Transverse colon (tissue), 4 donors: Measurements from ENCODE around the gene VWA3B. TPM values are rescaled to one million over a fixed set of nuclear protein-coding genes. Genes with fewer than 3 reads are reported as not detected.

Experiments used
- DNase-seq: peaks from one replicate; pipeline ENCODE4 v3.0.0-alpha.2; 2019
- H3K27ac ChIP-seq, 4 donors: fragments of 200-600 bp; sonication (generic); 2 replicates each; pipeline ENCODE4 v1.5.1; 2016 to 2018; ENCODE audit warnings: inconsistent platforms in 4 of 4
- H3K27me3 ChIP-seq: fragments of 200-600 bp; sonication (generic); 2 replicates; pipeline ENCODE4 v1.5.1; 2017; ENCODE audit warnings: inconsistent platforms
- H3K36me3 ChIP-seq, 4 donors: fragments of 200-600 bp; sonication (generic); 2 replicates each; pipeline ENCODE4 v1.5.1; 2017 to 2019; ENCODE audit warnings: inconsistent platforms in 4 of 4
- H3K4me1 ChIP-seq, 4 donors: fragments of 200-600 bp; sonication (generic); 2 replicates each; pipeline ENCODE4 v1.5.1; 2017 to 2020; ENCODE audit warnings: inconsistent platforms in 4 of 4
- H3K4me3 ChIP-seq, 4 donors: fragments of 200-600 bp; sonication (generic); 1 replicate in 1 of 4; 2 replicates in 3 of 4; pipeline versions ENCODE4 v1.5.1 to v1.6.1; 2017 to 2019; ENCODE audit warnings: inconsistent platforms in 4 of 4
- H3K9me3 ChIP-seq, 2 donors: fragments of 200-600 bp; sonication (generic); 2 replicates each; pipeline ENCODE4 v1.5.1; 2017 to 2019; ENCODE audit warnings: inconsistent platforms in 2 of 2
- EP300 ChIP-seq: sonication (generic); formaldehyde crosslinking; IDR thresholded peaks from one replicate; pipeline ENCODE4 v1.6.1; 2017; ENCODE audit warnings: antibody characterized with exemption, low read depth
- POLR2A ChIP-seq: fragments of 450-650 bp; IDR thresholded peaks from one replicate; pipeline ENCODE4 v1.6.1; 2016; ENCODE audit warnings: antibody characterized with exemption, mild to moderate bottlenecking, moderate library complexity
- POLR2AphosphoS5 ChIP-seq, 3 donors: sonication (generic); formaldehyde crosslinking; IDR thresholded peaks; one replicate each; pipeline ENCODE4 v1.6.1; 2016; ENCODE audit warnings: antibody characterized with exemption in 3 of 3
- WGBS, 2 donors: methylation state at CpG; one replicate each; pipeline ENCODE4 v1.1.5; 2018; ENCODE audit warnings: low coverage in 1 of 2; 5-methylcytosine and 5-hydroxymethylcytosine counted together
- in situ Hi-C, 4 donors: fragments of 200-750 bp; cut with MboI; loops; one replicate each; pipeline versions ENCODE4 v1.15.0 to v1.15.1; 2017; ENCODE audit warnings: low sequenced_read_pairs in 3 of 4, low pct_ligation_motif_present in 1 of 4, low pct_unique_long_range_greater_than_20kb in 1 of 4
- intact Hi-C: fragments of 100-400 bp; cut with DNase I; formaldehyde crosslinking; loops from one replicate; pipeline ENCODE4 v1.15.1; 2023; ENCODE audit warnings: low total_unique reads
- total RNA-seq, 4 donors: library from RNA; depleted of rRNA; stranded (reverse); fragments of >200 nt; gene quantifications; one replicate each; pipeline ENCODE4 v1.1.0, GENCODE V29; 2016
- TF ChIP-seq, protein P1 (sequence below), 5 experiments: fragments of 200-600 bp in 3 of 5; fragments of 450-650 bp in 2 of 5; sonication (generic) in 3 of 5; IDR thresholded peaks; 1 replicate in 2 of 5; 2 replicates in 3 of 5; pipeline ENCODE4 v1.5.1; 2016 to 2017; ENCODE audit warnings: antibody characterized with exemption in 5 of 5, inconsistent platforms in 3 of 5, mild to moderate bottlenecking in 2 of 5, moderate library complexity in 1 of 5

Gene VWA3B
- total RNA-seq, 4 donors from 2014 or later: 0.41 to 0.48 TPM; not detected in 2

DNA sequence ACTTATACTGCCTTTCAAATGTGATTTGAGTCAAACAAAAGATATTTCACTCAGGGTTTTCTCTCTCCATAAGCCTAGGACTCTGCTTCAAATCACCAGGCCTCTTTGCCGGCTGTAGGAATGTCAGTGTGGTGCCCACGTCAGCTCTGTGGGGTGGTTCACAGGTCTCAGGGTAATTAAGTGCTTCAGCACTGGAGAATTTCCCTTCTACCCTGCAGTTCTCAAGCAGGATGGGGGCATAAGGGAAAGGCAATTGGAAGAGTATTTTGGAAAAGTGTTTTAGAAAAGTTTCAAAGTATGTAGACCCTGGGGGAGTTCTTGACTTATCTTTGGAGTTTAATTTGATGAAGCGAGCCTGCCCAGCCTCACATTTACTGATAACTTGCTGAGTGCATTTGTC is 268.9 kb downstream of the VWA3B start:
- no peaks in the 10 kb centered on the region for H3K4me1 ChIP-seq
- no peak overlapping the region for H3K4me3 ChIP-seq
- TF ChIP-seq EP300 (no peak), POLR2A (no peak), POLR2AphosphoS5 (IDR thresholded peaks at IDR 0.05) (no peak)
- TF ChIP-seq, protein P1, sequence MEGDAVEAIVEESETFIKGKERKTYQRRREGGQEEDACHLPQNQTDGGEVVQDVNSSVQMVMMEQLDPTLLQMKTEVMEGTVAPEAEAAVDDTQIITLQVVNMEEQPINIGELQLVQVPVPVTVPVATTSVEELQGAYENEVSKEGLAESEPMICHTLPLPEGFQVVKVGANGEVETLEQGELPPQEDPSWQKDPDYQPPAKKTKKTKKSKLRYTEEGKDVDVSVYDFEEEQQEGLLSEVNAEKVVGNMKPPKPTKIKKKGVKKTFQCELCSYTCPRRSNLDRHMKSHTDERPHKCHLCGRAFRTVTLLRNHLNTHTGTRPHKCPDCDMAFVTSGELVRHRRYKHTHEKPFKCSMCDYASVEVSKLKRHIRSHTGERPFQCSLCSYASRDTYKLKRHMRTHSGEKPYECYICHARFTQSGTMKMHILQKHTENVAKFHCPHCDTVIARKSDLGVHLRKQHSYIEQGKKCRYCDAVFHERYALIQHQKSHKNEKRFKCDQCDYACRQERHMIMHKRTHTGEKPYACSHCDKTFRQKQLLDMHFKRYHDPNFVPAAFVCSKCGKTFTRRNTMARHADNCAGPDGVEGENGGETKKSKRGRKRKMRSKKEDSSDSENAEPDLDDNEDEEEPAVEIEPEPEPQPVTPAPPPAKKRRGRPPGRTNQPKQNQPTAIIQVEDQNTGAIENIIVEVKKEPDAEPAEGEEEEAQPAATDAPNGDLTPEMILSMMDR (IDR thresholded peaks at IDR 0.05): no peak
- WGBS, 2 donors: 79 to 100% methylated on average over 1 to 3 of the region's 3 CpGs
- DNase-seq: no peak
- intact Hi-C loops: no loop called here
- H3K27me3 ChIP-seq: peaks cover 4% of the 10 kb centered on the region
- in situ Hi-C loops: no loop called here
- no peak overlapping the region for H3K27ac ChIP-seq
- no peaks in the 10 kb centered on the region for H3K9me3 ChIP-seq
- no peaks in the 10 kb centered on the region for H3K36me3 ChIP-seq

DNA sequence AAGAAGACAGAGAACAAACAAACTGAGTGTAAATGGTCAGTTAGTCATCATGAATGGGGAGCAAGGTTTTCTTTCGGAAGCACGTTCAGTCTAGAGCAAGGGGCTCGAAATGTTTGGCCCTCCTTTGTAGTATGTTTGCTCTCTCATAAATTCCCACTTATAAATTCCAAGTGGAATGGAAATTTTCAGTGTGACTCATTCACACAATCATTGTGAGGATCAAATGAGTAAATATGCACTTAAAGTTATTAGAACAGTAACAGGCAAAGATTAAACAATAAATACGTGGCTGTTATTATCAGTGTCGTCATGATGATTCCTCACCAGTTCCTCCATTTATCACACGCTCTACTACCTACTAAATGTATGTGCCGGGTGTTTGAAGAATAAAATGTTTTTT is 269.8 kb downstream of the VWA3B start:
- intact Hi-C loops (no loop called here), in situ Hi-C loops (no loop called here)
- Histone ChIP-seq H3K4me3 (no peak overlapping the region), H3K27ac (no peak overlapping the region), H3K9me3 (no peaks in the 10 kb centered on the region), H3K27me3 (no peaks in the 10 kb centered on the region), H3K36me3 (no peaks in the 10 kb centered on the region), H3K4me1 (no peaks in the 10 kb centered on the region)
- no peak for DNase-seq
- no peak for TF ChIP-seq POLR2AphosphoS5 (IDR thresholded peaks at IDR 0.05)
- TF ChIP-seq, protein P1 (IDR thresholded peaks at IDR 0.05): no peak
- TF ChIP-seq POLR2A: no peak
- no peak for TF ChIP-seq EP300
- WGBS, 2 donors: 49 to 62% methylated on average over 7 of the region's 7 CpGs

GRCh38 chr2:98357849-98358248 is 270.9 kb downstream of the VWA3B start:
- no peaks in the 10 kb centered on the region for H3K36me3 ChIP-seq
- H3K27me3 ChIP-seq: no peaks in the 10 kb centered on the region
- no peak for DNase-seq
- no peaks in the 10 kb centered on the region for H3K9me3 ChIP-seq
- WGBS, 2 donors: 92% methylated on average over 3 of the region's 3 CpGs; no CpG with 5 or more reads in 1 of the 2 donors
- intact Hi-C loops: no loop called here
- no peak overlapping the region for H3K27ac ChIP-seq
- no peak overlapping the region for H3K4me3 ChIP-seq
- in situ Hi-C loops: no loop called here
- H3K4me1 ChIP-seq: no peaks in the 10 kb centered on the region
- TF ChIP-seq POLR2AphosphoS5 (IDR thresholded peaks at IDR 0.05) (no peak), EP300 (no peak), POLR2A (no peak)
- TF ChIP-seq, protein P1 (IDR thresholded peaks at IDR 0.05): no peak

DNA sequence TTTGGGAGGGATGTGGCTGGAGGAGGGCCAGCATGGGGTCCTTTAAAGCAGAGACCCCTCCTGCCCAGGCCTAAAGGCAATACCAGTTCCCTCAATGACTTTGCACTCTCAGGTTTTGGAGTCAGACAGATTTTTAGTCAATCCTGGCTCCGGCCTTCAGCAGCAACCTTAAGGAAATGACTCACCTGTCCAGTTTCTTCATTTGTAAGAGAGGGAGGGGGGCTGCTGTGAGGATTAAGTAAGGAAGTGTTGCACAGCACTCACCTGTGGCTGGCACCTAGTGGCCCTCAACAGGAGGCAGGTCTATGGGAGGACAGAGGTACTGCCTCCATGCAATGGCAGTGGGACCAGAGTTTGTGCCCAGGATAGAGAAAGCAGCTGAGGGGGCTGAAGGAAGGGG is 273.0 kb downstream of the VWA3B start:
- Histone ChIP-seq H3K4me1 (no peaks in the 10 kb centered on the region), H3K27ac (no peak overlapping the region), H3K36me3 (no peaks in the 10 kb centered on the region), H3K27me3 (no peaks in the 10 kb centered on the region), H3K4me3 (no peak overlapping the region), H3K9me3 (no peaks in the 10 kb centered on the region)
- intact Hi-C loops: no loop called here
- TF ChIP-seq, protein P1 (IDR thresholded peaks at IDR 0.05): no peak
- TF ChIP-seq POLR2AphosphoS5 (IDR thresholded peaks at IDR 0.05) (no peak), EP300 (no peak), POLR2A (no peak)
- DNase-seq: no peak
- WGBS, 2 donors: 77% methylated on average over 1 of the region's 1 CpG; no CpG with 5 or more reads in 1 of the 2 donors
- in situ Hi-C loops: no loop called here

Other genes starting within 250 kb of the VWA3B start
- gene TMEM131, start 91.2 kb upstream of the VWA3B start, total RNA-seq: 10 to 100 TPM; 78.4 to 86.4 (median 80.5) TPM